Ovary (tissue), 9 donors: ENCODE measurements around the gene OSBPL2. TPM values are rescaled to one million over a fixed set of nuclear protein-coding genes. Genes with fewer than 3 reads are reported as not detected.

Experiments used
- DNase-seq, 5 donors: peaks; one replicate each; pipeline ENCODE4 v3.0.0-alpha.2; 2019 to 2020
- H3K27ac ChIP-seq, 2 donors: fragments of 200-600 bp; one replicate each; pipeline versions ENCODE4 v1.5.1 to v1.8.0; 2019 to 2022
- H3K27me3 ChIP-seq: fragments of 200-600 bp; one replicate; pipeline ENCODE4 v1.8.0; 2022
- H3K36me3 ChIP-seq: fragments of 200-600 bp; sonication (generic); one replicate; pipeline ENCODE4 v1.5.1; 2019
- H3K4me1 ChIP-seq: one replicate; pipeline ENCODE4 v1.8.1; 2013; ENCODE audit warnings: mild to moderate bottlenecking, moderate library complexity; ENCODE audit not compliant: insufficient read depth
- H3K4me3 ChIP-seq: fragments of 200-600 bp; sonication (generic); one replicate; pipeline ENCODE4 v1.5.1; 2017
- H3K9me3 ChIP-seq, 2 donors: fragments of 200-600 bp in 1 of 2; sonication (generic) in 1 of 2; one replicate each; pipeline versions ENCODE4 v1.5.1 to v1.8.1; 2013 to 2019; ENCODE audit warnings: mild to moderate bottlenecking in 1 of 2, moderate library complexity in 1 of 2
- EP300 ChIP-seq: sonication (generic); formaldehyde crosslinking; IDR thresholded peaks from one replicate; pipeline ENCODE4 v1.6.1; 2017; ENCODE audit warnings: antibody characterized with exemption
- POLR2A ChIP-seq: fragments of 450-650 bp; IDR thresholded peaks from one replicate; pipeline ENCODE4 v1.6.1; 2017; ENCODE audit warnings: antibody characterized with exemption, mild to moderate bottlenecking, moderate library complexity
- WGBS, 3 donors: extraction: QIAGEN DNeasy Blood & Tissue Kit in 1 of 3; methylation state at CpG; one replicate each; pipeline versions ENCODE4 v1.1.5 to v1.1.7; 2013 to 2017; 5-methylcytosine and 5-hydroxymethylcytosine counted together
- intact Hi-C, 4 donors: fragments of 100-400 bp; cut with DNase I; formaldehyde crosslinking; loops; one replicate each; pipeline versions ENCODE4 v1.11.0 to v1.15.1; 2022 to 2023
- polyA plus RNA-seq, 2 donors: library from polyadenylated mRNA; stranded (reverse); fragments of 200-250 nt in 1 of 2; fragments of 350-450 nt in 1 of 2; fragmentation: Illumina TruSeq in 1 of 2; extraction: RNeasy Lipid Tissue Mini Kit (QIAGEN cat#74804) in 1 of 2; gene quantifications; one replicate each; pipeline ENCODE4 v1.2.3, GENCODE V29; 2013 to 2014
- total RNA-seq, 7 donors: library from RNA; depleted of rRNA in 2 of 7; stranded (reverse); fragments of >200 nt in 2 of 7; fragmentation: NEBNext Ultra II Directional in 3 of 7; extraction: Animal tissue kit (Norgen Biotek cat#: 25700) in 3 of 7; gene quantifications; one replicate each; pipeline versions ENCODE4 v1.1.0 to v1.2.4, GENCODE V29; 2016 to 2023
- TF ChIP-seq, protein P1 (sequence below), 3 donors: fragments of 450-650 bp in 2 of 3; fragments of 200-600 bp in 1 of 3; IDR thresholded peaks; one replicate each; pipeline versions ENCODE4 v1.5.1 to v1.8.0; 2016 to 2022; ENCODE audit warnings: antibody characterized with exemption in 3 of 3, mild to moderate bottlenecking in 1 of 3
- donor health status: DM: no; HTN: no; CAD: no; lungs with moderate emphysema.
- donor health status: DM: no; HTN: no; CAD: no.
- donor health status: Bipolar disorder and iron deficiency.
- donor health status: DM: yes; HTN: yes; CAD: no.
- donor health status: DM: no; HTN: no; CAD: no.
- donor health status: DM: yes; HTN: yes; CAD: no.

Gene OSBPL2
- total and polyA plus RNA-seq, 9 donors = 14.2 to 42.2 (median 34.4) TPM

DNA sequence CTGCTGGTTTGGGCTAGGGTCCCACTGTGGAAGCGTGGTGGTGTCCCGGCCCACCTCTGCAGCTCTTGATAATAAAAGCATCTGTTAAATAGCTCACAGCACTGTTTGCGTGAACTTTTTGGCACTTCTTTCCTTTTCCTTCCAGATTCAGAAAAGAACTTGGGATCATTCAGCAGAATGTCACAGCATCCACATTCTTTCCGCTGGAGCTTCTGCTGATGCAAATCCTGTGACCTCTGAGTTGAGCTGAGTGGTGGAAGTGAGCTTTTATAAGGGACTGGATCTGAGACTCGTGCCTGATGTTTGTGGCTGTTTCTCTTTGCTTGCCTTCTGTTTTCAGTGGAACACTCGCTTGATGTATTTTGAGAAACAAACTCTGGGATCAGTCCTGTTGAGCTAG is 3.9 kb downstream of the OSBPL2 start:
- intact Hi-C loops = no loop called here
- Histone ChIP-seq H3K27ac (no peak overlapping the region), H3K27me3 (no peaks in the 10 kb centered on the region), H3K4me3 (no peak overlapping the region), H3K9me3 (no peaks in the 10 kb centered on the region), H3K36me3 (no peaks in the 10 kb centered on the region), H3K4me1 (peaks cover 25% of the 10 kb centered on the region)
- TF ChIP-seq, protein P1, sequence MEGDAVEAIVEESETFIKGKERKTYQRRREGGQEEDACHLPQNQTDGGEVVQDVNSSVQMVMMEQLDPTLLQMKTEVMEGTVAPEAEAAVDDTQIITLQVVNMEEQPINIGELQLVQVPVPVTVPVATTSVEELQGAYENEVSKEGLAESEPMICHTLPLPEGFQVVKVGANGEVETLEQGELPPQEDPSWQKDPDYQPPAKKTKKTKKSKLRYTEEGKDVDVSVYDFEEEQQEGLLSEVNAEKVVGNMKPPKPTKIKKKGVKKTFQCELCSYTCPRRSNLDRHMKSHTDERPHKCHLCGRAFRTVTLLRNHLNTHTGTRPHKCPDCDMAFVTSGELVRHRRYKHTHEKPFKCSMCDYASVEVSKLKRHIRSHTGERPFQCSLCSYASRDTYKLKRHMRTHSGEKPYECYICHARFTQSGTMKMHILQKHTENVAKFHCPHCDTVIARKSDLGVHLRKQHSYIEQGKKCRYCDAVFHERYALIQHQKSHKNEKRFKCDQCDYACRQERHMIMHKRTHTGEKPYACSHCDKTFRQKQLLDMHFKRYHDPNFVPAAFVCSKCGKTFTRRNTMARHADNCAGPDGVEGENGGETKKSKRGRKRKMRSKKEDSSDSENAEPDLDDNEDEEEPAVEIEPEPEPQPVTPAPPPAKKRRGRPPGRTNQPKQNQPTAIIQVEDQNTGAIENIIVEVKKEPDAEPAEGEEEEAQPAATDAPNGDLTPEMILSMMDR (IDR thresholded peaks at IDR 0.05) = no peak
- TF ChIP-seq POLR2A = no peak
- no peak for TF ChIP-seq EP300
- 76 to 83% (median 81%) methylated on average over 6 of the region's 6 CpGs for WGBS, 3 donors
- no peak for DNase-seq

GRCh38 chr20:62243106-62243505 is 4.8 kb downstream of the OSBPL2 start:
- no peak for DNase-seq
- WGBS, 3 donors = 88 to 91% (median 90%) methylated on average over 22 of the region's 22 CpGs
- H3K4me1 ChIP-seq = peaks cover 21% of the 10 kb centered on the region
- intact Hi-C loops = no loop called here
- H3K27me3 ChIP-seq = no peaks in the 10 kb centered on the region
- no peaks in the 10 kb centered on the region for H3K36me3 ChIP-seq
- no peak overlapping the region for H3K27ac ChIP-seq
- no peaks in the 10 kb centered on the region for H3K9me3 ChIP-seq
- TF ChIP-seq POLR2A (no peak), EP300 (no peak)
- TF ChIP-seq, protein P1 (IDR thresholded peaks at IDR 0.05) = no peak
- no peak overlapping the region for H3K4me3 ChIP-seq

DNA sequence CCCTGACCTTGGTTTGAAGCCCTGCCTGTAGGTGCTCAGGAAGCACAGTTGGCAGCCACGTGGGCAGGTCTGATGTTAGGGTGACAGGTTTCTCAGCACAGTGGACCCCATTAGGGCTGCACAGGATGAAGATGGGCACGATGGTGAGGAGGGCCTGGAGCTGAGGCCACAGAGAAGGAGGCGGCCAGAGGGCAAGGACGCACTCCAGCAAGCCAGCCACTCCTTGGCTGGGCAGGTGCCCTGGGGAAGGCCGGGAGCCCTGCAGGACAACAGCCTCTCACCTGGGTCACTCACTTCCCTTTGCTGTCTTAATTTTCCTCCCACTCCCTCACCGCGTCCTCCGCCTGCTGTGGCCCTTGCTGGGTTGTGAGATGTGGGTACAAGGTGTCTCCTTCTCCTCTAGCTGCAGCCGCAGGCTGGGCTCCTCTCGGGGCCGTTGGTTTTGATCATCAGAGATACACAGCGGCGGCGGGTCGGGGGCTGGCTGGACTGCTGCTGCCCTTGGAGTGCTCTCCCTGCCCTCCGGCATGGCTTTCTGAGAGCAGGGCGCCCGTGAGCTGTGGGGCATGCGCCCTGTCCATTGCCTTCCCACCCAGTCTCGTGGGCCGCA is 5.7 kb downstream of the OSBPL2 start:
- 76 to 88% (median 83%) methylated on average over 21 of the region's 21 CpGs for WGBS, 3 donors
- no peaks in the 10 kb centered on the region for H3K27me3 ChIP-seq
- H3K4me3 ChIP-seq = no peak overlapping the region
- no peak for DNase-seq
- no peak for TF ChIP-seq EP300
- TF ChIP-seq POLR2A = no peak
- TF ChIP-seq, protein P1 (IDR thresholded peaks at IDR 0.05) = no peak
- H3K36me3 ChIP-seq = no peaks in the 10 kb centered on the region
- H3K4me1 ChIP-seq = peaks cover 21% of the 10 kb centered on the region
- no peaks in the 10 kb centered on the region for H3K9me3 ChIP-seq
- H3K27ac ChIP-seq = no peak overlapping the region
- intact Hi-C loops = no loop called here

GRCh38 chr20:62244644-62245108 is 6.4 kb downstream of the OSBPL2 start:
- Histone ChIP-seq H3K27me3 (no peaks in the 10 kb centered on the region), H3K4me3 (no peak overlapping the region), H3K9me3 (no peaks in the 10 kb centered on the region), H3K4me1 (peaks cover 16% of the 10 kb centered on the region), H3K36me3 (no peaks in the 10 kb centered on the region), H3K27ac (no peak overlapping the region)
- intact Hi-C loops = no loop called here
- WGBS, 3 donors = 52 to 57% (median 54%) methylated on average over 17 of the region's 17 CpGs
- no peak for TF ChIP-seq EP300
- TF ChIP-seq, protein P1 (IDR thresholded peaks at IDR 0.05) = no peak
- DNase-seq = no peak
